HG03159 (cell line): ENCODE results near the gene MRPS5.
"Not testable (repeated sequence)": the region's sequence is repeated elsewhere in the genome, so short reads cannot be mapped to it uniquely, and the experiment has no call there.

Experiments used
- ATAC-seq: cut with Tn5 transposase; IDR thresholded peaks from one replicate; pipeline ENCODE4 v1.9.1; 2021; ENCODE audit warnings: mild to moderate bottlenecking, moderate library complexity; ENCODE audit not compliant: unreplicated experiment

The MRPS5 gene

DNA sequence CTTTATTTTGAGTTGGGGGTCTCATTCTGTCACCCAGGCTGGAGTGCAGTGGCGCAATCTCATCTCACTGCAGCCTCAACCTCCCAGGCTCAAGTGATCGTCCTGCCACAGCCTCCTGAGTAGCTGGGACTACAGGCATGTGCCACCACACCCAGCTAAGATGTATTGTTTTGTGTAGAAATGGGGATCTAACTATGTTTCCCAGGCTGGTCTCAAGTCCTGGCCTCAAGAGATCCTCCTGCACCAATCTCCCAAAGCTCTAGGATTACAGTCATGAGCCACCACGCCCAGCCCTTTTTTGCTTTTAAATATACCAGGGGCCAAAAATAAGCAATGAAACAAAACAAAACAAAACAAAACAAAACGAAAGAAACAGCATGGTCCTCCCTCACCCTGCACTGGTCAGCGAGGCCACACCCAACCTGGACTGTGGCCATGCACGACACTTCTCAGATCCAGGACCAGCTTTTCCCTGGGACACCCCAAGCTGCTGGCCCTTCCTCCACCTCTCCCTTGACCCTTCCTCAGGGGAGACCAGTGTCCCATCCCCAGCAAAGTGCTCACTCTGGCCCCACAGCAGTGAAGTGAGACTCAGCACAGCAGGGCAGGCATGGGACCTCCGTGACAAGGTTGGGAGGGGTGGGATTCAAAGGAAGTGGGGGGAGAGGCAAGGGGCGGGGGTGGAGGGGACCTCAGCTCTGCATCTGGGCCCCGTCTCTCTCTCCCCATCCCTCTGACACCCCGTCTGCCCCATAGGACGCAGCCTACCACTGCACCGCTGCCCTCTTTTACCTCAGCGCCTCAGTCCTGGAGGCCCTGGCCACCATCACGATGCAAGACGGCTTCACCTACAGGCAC is 72.6 kb downstream of the MRPS5 start:
- ATAC-seq: no peak

DNA sequence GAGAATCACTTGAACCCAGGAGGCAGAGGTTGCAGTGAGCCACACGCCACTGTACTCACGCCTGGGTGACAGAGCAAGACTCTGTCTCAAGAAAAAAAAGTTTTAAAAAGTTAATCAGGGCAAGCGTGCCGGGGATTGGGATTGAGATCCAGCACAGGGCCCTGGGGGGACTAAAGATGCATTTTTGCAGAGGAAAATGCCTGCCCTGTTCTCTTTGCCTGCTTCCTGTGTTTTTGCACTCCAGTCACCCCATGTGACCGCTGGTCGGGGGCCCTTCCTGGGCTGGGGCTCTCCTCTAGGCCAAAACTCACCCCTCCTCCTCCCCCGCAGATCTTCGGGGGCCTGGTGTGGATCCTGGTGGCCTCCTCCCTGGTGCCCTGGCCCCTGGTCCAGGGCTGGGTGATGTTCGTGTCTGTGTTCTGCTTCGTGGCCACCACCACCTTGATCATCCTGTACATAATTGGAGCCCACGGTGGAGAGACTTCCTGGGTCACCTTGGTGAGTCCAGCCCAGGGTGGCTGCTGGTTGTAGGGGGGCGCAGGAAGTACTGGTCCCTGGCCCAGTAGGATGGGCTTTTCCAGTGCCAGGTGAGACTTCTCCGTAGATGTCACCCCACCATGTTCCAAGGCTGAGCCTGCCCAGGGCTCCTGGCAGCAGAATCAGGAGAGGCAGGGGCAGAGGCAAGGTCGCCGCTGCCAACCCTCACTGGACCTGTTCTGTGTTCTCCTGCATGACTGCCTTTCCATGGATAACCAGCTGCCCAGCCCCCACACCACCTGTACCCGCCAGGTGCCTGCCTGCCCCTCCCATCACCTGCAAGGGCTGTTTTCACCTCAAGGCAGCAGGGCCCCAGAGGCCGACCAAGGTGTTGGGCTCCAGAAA is 73.7 kb downstream of the MRPS5 start:
- ATAC-seq: no peak

DNA sequence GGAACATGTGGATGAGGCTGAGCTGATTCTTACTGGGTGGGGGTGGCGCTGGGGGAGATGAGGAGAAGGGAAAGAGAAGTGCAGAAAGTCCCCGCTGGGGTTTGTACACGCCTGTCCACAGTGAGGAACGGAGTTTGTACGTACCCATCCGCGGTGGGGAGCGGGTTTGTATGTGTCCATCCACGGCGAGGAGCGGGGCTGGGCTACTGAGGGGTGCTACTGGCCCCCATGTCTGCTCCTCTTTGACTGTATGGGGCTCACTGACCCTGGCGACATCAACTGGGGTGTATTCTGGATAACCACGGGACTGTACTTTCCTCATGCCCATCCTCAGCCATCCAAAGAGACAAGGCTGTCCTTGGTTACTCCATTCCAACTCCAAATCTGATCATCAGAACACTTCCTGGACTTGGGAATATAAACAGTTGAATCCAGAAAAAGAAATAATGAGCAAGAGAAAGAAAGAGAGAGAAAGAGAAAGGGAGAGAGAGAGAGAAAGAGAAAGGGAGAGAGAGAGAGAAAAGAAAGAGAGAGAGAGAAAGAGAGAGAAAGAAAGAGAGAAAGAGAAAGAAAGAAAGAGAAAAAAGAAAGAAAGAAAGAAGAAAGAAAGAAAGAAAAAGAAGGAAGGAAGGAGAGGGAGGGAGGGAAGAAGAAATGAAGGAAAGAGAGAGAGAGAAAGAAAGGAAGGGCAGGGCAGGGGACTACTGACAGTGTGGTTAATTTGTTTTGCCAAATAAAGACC is 75.1 kb downstream of the MRPS5 start:
- no peak for ATAC-seq

DNA sequence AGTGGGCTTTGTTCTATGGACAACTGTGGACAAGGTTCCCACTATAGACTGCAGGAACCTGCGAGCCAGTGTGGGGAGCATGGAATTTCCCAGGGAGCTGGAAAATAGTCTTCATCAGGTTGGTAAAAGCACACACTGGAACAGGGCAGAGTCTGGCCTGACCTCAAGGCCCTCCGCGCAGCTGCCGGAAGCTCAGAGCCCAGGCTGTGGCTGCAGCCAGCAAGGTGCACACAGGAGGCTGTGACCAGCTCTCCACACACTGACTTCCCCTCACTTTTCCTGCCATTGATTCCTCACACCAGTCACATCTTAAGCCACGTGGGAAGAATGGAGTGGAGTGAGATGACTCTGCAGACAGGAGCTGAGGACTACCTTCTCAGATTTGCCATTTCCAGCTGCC is 77.0 kb downstream of the MRPS5 start:
- no peak for ATAC-seq

DNA sequence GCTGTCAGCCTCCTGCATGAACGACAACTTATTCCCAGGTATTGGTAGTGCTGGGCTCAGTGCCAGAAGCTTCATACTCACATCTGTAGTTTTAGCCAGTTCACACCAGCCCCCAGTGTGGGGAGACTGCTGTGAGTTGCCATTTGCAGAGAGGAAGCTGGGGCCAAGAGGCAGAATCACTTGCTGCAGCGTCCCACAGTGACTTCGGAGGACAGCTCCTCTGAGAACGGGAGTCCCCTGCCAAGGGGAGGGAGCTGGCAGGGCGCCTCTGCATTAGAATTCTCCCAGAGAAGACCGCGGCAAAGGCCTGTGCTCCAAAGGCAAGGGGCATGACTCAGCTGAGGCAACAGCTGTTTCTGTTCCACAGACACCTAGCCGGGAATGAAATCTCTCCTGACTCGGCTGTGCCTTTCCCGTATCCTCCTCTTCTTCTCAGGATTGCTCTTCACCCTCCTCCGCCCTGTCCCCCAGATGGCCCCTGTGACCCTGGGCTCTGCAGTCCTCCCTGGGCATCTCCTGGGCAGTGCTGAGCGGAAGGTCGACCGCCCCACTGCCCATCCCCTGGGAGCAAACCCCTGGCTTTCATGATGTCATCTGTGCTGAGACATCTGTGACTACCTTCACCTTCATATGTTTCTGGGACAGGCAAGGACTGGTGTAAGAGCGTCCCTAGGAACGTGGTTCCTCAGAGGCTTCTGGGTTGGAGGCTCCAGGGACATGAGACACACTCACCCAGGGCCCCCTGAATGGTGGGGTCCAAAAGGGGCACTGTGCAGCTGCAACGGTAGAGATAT is 78.1 kb downstream of the MRPS5 start:
- no peak for ATAC-seq

DNA sequence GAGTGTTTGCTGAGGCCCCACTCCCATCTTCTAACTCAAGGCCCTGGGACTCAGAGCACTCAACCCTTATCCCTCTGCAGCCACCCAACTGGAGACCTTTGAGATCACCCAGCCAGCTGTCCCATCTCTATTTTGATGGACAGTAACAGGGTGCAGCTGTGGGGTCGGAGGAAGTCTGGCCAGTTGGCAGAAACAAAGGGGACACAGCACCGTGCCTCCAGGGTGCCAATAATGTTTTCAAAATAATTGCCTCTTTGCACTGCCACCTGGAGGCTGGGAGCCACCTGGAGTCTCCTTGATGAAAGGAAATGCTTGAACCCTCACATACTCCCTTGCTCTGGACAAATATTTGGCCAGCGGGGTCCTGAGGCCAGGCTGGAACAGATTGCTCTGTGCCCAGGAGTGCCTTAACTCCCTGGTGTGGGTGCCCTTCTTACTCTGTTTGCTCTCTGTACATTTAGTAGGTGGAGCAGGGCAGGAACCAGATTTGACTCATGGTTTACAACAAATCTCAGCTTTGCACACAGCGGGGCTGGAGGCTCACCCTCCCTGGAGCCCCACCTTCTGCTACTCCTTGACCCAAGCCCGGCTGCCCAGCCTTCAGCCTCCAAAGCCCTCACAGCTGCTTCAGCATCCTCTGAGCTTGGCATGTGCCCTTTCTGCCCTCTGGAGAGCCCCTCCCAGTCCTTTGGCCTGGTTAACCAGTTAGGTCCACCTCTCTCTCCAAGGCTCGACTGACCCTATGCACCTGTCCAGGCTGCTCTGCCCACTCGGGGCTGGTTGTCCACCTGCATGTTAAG is 78.9 kb downstream of the MRPS5 start:
- ATAC-seq: no peak

DNA sequence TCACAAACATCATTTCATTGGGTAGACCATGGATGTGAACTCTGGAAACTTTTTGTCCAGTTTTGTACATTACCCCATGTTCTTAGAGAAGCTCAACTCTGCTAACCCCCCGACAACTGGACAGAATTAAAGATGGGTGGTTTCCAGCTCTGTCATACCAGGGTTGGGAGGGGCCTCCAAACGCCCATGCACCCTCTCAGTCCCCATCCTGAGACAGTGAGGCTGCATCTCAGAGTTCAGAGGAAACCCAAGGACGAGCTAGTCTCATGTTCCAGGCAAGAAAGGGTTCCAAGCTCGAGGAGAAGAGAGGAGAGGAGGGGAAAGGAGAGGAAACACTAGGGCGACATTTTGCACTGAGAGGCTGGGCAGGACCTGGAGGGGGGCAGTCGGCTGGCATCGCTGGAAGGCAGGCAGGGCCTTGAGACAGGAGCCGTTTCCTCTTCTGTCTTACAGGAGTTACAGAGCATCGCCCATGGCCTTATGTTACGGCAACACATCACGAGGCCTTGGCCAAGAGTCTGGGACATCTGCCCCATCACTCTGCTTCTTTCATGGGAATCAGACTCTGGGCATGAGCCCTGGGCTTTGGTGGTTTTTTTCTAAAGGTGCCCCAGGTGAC is 79.7 kb downstream of the MRPS5 start:
- no peak for ATAC-seq

DNA sequence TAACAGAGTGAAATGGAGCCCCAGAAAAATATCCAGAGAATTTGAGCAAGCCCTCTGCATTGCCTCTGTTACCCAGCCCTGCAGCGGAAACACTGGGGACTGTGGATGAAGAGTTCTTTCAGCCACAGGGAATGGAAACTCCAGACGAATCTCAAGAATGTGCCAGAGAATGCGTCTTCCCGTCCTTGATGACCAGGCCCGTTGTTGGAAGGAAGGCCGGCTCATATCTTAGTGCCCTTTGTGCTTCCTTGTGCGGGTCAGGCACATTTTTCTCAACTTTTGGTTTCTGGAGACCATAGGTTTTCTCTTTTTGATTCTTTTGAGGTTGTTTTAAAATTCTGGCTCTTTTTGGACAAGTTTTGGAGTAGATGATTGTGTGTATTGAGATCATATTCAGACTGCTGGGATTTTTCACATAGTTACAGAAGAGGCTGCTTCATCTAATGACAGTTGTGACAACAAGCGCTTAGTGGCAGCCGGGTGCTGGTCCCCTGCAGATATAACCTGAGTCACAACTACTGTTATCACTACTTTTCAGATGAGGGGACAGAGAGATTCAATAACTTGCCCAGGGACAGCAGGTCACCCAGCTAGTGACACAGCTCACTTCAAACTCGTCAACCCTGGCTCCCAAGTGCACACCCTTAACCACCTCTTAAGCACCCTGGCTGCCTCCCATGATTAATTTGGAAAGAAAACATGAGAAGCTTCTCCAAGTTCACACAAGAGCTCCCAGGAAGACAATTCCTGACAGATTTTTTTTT is 80.4 kb downstream of the MRPS5 start:
- ATAC-seq: no peak

DNA sequence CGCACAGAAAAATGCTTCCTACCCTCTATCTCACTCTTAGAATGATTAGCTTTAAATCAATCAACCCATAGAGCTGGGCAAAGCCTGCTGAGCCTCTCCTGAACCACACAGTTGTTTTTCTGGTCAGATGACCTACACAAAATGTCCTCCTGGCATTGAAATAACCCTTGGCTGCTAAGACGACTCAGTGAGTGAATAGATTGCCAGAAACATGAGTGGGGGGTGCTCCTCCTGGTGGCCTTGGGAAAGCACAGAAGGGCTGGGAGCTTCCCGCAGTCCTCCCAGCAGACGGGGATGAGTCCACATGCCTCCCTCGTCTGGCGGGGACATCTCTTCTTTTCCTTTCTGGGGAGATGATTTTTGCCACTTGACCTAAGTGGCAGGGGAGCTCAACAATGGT is 81.2 kb downstream of the MRPS5 start:
- ATAC-seq: no peak

DNA sequence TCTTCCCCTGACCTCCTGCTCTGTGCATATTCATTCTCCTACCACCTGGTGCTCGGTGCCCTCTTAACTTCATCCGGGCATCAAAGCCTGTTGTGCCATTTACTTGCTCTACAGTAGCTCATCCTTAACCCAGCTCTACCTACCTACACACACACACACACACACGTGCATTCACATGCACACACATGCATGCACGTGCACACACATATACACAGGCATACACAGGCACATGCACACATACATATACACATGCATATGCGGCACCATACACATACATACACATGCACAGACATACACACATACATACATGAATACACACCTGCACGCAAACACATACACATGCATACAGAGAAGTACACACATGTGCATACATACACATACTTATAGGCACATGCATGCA is 81.6 kb downstream of the MRPS5 start:
- ATAC-seq: no peak

DNA sequence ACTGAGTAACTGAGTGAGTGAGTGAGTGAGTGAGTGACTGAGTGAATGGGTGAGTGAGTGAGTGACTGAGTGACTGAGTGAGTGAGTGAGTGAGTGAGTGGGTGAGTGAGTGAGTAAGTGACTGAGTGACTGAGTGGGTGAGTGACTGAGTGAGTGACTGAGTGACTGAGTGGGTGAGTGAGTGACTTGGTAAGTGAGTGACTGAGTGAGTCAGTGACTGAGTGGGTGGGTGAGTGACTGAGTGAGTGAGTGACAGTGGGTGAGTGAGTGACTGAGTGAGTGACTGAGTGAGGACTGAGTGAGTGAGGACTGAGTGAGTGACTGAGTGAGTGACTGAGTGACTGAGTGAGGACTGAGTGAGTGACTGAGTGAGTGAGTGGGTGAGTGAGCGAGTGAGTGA is 82.2 kb downstream of the MRPS5 start:
- ATAC-seq: no peak

DNA sequence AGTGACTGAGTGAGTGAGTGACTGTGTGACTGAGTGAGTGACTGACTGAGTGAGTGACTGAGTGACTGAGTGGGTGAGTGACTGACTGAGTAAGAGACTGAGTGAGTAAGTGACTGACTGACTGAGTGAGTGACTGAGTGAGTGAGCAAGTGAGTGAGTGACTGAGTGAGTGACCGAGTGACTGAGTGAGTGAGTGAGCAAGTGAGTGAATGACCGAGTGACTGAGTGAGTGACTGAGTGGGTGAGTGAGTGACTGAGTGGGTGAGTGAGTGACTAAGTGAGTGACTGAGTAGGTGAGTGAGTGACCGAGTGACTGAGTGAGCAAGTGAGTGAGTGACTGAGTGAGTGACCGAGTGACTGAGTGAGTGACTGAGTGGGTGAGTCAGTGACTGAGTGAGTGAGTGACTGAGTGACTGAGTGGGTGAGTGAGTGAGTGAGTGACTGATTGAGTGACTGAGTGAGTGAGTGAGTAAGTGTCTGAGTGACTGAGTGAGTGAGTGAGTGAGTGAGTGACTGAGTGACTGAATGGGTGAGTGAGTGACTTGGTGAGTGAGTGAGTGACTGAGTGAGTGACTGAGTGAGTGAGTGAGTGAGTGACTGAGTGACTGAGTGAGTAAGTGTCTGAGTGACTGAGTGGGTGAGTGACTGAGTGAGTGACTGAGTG is 82.8 kb downstream of the MRPS5 start:
- no peak for ATAC-seq

DNA sequence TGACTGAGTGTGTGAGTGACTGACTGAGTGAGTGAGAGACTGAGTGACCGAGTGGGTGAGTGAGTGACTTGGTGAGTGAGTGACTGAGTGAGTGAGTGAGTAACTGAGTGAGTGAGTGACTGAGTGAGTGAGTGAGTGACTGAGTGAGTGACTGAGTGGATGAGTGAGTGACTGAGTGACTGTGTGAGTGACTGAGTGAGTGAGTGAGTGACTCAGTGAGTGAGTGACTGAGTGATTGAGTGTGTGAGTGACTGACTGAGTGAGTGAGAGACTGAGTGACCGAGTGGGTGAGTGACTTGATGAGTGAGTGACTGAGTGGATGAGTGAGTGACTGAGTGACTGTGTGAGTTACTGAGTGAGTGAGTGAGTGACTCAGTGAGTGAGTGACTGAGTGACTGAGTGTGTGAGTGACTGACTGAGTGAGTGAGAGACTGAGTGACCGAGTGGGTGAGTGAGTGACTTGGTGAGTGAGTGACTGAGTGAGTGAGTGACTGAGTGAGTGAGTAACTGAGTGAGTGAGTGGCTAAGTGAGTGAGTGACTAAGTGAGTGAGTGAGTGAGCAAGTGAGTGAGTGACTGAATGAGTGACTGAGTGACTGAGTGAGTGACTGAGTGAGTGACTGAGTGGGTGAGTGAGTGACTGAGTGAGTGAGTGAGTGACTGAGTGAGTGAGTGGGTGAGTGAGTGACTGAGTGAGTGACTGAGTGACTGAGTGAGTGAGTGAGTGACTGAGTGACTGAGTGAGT is 83.6 kb downstream of the MRPS5 start:
- not testable (repeated sequence) for ATAC-seq

DNA sequence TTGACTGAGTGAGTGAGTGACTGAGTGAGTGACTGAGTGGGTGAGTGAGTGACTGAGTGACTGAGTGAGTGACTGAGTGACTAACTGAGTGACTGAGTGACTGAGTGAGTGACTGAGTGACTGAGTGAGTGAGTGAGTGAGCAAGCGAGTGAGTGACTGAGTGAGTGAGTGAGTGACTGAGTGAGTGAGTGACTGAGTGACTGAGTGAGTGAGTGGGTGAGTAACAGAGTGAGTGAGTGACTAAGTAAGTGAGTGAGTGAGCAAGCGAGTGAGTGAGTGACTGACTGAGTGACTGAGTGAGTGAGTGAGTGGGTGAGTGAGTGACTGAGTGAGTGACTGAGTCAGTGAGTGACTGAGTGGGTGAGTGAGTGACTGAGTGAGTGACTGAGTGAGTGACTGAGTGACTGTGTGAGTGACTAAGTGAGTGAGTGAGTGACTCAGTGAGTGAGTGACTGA is 84.2 kb downstream of the MRPS5 start:
- ATAC-seq: no peak

DNA sequence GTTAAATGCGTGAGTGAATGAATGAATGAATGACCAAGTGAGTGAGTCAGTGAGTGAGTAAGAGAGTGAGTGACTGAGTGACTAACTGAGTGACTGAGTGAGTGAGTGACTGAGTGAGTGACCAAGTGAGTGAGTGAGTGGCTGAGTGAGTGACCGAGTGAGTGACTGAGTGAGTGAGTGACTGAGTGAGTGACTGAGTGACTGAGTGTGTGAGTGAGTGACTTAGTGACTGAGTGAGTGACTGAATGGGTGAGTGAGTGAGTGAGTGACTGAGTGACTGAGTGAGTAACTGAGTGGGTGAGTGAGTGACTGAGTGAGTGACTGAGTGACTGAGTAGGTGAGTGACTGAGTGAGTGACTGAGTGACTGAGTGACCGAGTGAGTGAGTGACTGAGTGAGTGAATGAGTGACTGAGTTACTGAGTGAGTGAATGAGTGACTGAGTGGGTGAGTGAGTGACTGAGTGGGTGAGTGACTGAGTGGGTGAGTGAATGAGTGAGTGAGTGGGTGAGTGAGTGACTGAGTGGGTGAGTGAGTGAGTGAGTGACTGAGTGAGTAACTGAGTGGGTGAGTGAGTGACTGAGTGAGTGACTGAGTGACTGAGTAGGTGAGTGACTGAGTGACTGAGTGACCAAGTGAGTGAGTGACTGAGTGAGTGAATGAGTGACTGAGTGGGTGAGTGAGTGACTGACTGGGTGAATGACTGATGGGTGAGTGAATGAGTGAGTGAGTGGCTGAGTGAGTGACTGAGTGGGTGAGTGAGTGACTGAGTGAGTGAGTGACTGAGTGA is 84.8 kb downstream of the MRPS5 start:
- ATAC-seq: no peak
